ENCODE results near the gene DCDC2B.
"Not testable (repeated sequence)": the region's sequence is repeated elsewhere in the genome, so short reads cannot be mapped to it uniquely, and the experiment has no call there.

DCDC2B gene

DNA sequence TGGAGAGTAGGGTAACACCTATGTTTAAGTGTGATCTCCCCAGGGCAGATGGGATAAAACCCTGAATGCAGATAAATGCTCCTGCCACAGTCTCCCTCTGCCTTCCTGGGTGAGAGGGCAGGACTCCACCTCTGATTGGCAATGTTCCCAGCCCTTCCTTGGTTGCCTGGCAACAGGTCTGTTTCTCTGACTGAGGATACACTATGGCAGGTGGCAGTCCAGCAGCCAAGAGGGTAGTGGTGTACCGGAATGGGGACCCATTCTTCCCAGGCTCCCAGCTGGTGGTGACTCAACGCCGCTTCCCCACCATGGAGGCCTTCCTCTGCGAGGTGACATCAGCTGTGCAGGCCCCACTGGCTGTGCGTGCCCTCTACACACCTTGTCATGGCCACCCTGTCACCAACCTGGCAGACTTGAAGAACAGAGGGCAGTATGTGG lies at the start of gene DCDC2B:
TSS of gene DCDC2B (plus strand) at position 199 of the 438 bp plus-strand sequence. CDS start at position 204, 5 bp downstream.
- no peak for FAIRE-seq
- no peak for DNase-seq (ENCODE audit: extremely low spot score, insufficient read length, low read depth)

DNA sequence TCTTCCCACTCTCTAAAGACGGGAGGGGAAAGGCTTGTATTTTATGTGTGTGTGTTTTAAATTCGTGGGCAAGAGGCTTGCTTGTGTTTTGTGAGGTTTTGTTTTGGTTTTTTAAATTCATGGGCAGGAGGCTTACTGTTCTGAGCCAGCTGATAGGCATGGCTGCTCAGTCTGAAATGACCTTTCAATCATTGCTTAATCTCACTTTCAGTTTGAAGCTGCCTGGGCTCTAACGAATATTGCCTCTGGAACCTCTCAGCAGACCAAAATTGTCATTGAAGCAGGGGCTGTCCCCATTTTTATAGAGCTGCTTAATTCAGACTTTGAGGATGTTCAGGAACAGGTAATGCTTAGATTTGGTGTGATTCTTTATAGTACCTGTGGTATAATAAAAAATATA lies 49.7 kb upstream of the DCDC2B start:
- DNase-seq (ENCODE audit: extremely low spot score, insufficient read length, low read depth) (no peak), FAIRE-seq (peak; percentile 73)

DNA sequence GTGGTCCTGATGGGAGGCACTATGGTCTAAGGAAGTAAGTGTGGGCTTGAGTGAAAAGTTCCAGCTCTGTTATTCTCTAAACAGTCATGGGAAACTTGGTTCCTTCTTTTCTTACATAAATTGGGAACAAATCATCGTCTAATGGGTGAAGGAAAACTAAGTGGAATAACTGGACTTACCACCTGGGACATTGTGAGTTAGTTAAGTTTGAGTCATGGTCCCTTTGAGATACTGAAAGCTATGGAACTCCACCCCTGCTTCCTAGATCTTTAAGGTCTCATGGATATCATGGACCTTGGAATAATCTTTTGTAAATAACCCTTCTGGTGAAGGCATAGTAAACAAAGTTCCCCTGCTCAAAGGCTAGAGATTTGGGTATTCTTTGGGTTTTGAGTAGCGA lies 45.5 kb upstream of the DCDC2B start:
- FAIRE-seq (no peak), DNase-seq (ENCODE audit: extremely low spot score, insufficient read length, low read depth) (no peak)

DNA sequence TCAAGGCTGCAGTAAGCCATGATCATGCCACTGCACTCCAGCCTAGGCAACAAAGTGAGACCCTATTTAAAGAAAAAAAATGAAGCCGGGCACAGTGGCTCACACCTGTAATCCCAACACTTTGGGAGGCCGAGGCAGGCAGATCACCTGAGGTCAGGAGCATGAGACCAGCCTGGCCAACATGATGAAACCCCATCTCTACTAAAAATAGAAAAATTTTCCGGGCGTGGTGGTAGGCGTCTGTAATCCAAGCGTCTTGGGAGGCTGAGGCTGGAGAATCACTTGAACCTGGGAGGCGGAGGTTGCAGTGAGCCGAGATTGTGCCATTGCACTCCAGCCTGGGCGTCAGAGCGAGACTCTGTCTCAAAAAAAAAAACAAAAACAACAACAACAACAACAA lies 43.3 kb upstream of the DCDC2B start:
- FAIRE-seq; DNase-seq (ENCODE audit: extremely low spot score, insufficient read length, low read depth): not testable (repeated sequence)

DNA sequence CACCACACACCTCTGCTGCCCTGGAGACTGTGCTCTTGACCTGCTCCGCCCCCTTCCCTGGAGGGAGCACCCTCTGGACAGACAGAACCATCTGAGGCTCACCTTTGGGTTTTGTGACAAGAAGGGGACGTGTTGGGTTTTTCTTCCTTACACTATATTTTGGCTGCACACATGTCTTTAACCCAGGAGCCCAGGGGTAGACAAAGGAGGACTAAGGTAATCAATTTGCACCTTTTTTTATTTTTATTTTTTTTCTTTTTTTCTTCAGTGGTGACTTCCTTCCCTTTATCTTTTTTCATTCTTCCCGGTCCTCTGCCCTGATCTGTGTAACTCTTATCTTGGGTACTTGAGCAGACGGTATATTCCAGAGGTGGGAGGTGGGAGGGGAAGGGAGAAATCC lies 37.9 kb upstream of the DCDC2B start:
- FAIRE-seq = no peak
- no peak for DNase-seq (ENCODE audit: extremely low spot score, insufficient read length, low read depth)

DNA sequence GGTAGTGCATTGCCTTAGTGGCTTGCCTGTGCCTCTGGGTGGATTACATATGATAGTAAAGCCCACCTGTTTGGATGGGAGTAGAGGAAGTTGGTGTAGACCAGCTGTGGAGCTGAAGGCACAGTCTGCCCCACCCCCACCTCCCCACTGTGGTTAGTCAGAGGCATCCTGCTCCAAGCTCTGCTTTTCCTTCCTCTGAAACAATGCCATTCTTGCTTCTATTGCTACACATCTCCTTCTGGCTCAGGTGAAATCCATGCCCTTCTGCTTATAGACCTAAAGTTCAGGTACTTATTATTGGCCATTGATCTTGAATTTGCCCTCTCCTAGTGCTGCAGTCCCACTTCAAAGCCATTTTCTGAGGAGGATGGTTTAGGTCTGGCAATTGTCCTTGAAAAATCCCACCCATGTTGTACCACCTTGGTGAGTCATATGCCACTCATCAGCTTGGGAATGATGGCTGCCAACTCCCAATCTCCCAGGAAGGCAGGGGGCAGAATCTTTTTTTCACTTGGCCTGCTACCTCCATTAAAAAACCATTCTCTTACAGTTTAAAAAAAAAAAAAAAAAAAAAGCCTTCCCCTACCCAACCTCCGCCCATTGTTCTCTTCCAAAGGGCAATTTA lies 36.2 kb upstream of the DCDC2B start:
- FAIRE-seq = no peak
- no peak for DNase-seq (ENCODE audit: extremely low spot score, insufficient read length, low read depth)

DNA sequence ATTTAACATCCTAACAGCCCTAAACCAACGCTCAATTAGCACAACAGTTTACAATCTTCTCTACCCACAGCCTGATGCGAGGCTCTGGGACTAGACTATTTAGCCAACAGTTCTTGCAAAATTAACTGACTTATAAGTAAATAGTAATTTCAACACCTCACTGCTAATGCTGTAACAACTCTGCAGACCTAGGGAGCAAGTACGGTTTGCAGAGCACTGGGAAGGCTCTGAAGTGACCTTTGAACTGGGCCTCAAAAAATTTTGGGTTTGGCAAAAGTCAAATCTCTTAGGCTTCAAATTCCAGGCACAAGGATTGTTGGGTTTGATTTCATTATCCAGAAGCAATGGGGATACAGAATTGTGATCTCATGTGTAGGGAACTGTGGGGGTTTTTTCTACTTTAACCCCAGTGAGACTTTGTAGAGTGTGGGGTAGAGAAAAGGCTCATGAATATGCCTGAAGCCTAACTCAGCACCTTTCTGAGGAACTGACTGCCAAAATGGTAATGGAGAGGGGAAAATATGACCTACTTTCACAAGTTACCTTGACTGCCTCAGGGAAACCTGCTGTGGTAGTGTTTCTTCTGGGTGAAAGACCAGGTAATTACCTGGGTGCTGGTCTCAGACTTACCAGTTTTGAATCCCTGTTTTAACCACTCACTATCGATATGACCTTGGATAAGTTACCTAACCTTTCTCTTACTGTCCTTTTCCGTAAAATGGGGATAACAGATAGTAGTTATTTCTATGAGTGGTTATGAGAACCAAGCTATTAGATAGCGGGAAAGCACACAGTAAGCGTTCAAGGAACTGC lies 30.3 kb upstream of the DCDC2B start:
- no peak for FAIRE-seq

DNA sequence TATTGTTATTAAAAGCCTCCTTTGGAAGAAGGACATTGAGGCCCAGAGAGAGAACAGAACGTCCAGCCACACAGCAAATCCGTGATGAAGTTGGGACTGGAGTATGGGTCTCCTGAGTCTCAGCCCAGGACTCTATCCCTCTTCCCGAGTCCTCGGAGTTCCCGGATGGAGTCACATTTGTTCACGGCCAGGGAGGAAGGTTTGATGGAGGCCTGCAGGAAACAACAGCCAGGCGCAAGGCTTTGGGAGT lies 29.8 kb upstream of the DCDC2B start:
- DNase-seq (ENCODE audit: extremely low spot score, insufficient read length, low read depth) = no peak
- FAIRE-seq = no peak

More for the DNA sequence above, 30.3 kb upstream of the DCDC2B start:
- no peak for DNase-seq (ENCODE audit: extremely low spot score, insufficient read length, low read depth)

DNA sequence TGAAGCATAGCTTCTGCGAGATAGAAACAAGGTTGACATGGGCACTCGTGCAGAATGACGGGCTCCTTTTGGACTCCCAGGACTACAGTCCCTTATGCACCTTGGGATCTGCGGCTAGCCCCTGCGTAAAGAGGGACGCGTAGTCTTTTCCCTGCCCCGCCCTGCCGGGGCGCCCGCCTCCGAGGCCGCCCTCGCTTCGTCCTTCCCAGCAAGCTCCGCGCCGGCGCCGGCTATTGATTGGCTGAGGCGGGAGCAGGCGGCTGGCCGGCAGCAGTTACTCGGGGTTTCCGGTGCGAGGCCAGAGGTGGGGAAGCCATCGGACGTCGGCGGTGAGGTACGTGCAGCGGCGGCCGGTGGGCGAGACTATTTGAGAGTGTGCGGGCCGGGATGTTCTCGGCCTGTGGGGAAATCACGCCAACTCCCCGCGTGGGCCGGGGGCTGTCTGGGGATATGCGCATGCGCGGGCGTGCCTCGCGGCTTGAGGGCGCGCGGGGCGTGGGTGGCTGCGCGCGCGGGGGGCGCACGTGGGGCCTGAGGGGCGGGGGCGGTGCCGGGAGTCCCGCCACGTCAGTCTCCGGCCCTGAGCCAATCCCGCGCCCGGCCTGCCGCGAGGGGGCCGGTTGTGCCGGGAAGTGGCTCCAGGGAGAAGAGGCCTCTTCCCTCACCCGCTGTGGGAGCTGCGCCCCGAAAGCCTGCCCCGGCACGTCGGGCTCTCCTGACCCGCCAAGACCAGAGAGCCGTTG lies 29.3 kb upstream of the DCDC2B start, which contains the start of gene TXLNA:
TSS of gene TXLNA (plus strand) at position 233 of the 743 bp plus-strand sequence. CDS start 671 bp downstream, outside the sequence.
- FAIRE-seq = peak; percentile 92
- DNase-seq (ENCODE audit: extremely low spot score, insufficient read length, low read depth) = peak; percentile 96

DNA sequence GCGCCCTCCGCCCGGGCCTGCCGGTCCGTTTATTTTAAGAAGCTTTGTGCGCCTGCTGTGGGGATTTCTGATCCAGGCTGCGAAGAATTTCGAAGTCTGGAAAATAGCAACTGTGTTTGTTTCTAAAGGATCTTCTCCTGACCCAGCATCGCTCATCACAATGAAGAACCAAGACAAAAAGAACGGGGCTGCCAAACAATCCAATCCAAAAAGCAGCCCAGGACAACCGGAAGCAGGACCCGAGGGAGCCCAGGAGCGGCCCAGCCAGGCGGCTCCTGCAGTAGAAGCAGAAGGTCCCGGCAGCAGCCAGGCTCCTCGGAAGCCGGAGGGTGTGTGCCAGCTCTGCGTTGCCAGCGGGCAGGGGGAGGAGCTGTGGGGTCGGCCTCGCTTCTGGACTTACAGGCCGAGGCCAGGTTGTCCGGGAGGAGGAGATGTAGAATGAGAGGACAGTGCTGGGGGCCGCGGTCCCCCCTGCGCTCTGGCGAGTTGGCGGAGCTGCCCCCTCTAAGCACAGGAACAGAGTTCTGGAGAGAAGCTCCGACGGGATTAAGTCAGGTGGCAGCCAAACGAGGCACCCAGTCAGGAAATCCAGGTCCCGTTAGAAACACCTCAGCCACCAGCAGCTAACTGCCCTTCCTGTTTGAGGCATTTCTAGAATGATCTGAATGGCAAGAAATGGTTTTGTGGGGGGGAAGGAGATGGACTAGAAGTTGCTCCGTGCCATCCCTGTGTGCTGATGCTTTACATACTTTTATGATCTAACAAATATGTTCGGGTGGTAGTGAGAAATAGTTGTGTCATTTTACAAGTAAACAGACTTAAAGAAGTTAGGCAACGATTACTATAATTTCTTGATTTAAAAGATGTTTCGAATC lies 28.5 kb upstream of the DCDC2B start:
- DNase-seq (ENCODE audit: extremely low spot score, insufficient read length, low read depth) = no peak

DNA sequence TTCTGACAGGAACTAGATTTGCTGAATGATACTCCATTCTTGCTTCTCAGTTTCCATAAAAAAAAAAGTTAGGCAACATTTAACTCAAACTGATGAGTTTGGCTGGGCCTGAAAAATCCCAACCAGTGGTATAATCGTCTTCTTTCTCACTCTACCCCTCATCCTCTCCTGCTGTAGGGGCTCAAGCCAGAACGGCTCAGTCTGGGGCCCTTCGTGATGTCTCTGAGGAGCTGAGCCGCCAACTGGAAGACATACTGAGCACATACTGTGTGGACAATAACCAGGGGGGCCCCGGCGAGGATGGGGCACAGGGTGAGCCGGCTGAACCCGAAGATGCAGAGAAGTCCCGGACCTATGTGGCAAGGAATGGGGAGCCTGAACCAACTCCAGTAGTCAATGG lies 27.8 kb upstream of the DCDC2B start:
- FAIRE-seq = no peak

More for the DNA sequence above, 28.5 kb upstream of the DCDC2B start:
- FAIRE-seq = peak; percentile 31

DNA sequence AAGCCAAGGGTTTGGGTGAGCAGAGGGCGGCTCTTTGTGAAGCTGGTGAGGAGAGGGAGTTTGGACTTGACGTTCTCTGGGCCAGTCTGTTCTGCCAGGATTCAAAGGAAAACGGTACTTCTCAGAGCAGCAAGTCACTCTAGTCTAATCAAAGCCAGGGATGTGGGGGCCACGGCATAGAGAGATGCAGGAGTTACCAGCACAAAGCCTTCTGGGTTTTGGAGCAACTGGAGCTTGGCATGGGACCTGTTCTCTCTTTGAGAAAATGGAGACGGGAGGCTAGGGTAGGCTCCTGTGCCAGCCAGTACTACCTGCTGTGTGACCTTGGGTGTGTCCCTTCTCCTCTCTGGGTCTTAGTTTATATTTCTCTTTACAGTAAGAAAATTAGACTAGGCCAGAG lies 27.3 kb upstream of the DCDC2B start:
- DNase-seq (ENCODE audit: extremely low spot score, insufficient read length, low read depth) (no peak), FAIRE-seq (no peak)

More for the DNA sequence above, 27.8 kb upstream of the DCDC2B start:
- DNase-seq (ENCODE audit: extremely low spot score, insufficient read length, low read depth) = no peak

DNA sequence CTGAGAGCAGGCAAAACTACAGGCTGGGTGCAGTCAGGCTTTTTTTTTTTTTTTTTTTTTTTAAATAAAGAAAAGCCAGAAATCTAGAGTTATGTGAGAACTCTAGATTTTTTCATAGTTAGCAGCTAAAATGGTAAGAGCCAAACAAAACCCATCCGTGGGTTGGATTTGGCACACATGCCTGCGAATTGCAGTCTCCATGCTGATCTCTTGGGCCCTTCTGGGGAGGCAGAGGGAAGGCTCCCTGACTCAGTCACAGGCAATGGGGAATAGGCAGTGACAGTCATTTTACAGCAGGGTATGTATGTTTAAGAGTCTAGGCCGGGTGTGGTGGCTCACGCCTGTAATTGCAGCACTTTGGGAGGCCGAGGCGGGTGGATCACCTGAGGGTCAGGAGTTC lies 26.8 kb upstream of the DCDC2B start:
- FAIRE-seq (no peak), DNase-seq (ENCODE audit: extremely low spot score, insufficient read length, low read depth) (no peak)

DNA sequence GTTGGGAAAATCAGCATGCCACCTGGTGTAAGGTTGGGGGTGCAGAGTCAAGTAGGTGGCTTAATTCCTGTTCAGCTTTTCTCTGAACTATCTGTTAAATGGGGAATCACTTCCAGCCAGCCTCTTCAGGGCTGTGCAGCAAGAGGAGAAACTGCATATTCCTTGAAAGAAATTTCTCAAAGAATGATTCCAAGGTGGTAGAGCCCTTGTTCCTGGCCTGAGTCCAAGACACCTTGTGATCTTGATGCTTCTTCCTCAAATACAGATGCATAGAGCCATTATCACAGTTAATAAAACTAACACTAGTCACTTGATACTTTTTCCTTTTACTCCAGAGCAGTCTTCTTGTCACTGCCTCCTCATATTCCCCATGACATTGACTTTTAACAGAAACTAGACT lies 24.2 kb upstream of the DCDC2B start:
- DNase-seq (ENCODE audit: extremely low spot score, insufficient read length, low read depth) (no peak), FAIRE-seq (no peak)

DNA sequence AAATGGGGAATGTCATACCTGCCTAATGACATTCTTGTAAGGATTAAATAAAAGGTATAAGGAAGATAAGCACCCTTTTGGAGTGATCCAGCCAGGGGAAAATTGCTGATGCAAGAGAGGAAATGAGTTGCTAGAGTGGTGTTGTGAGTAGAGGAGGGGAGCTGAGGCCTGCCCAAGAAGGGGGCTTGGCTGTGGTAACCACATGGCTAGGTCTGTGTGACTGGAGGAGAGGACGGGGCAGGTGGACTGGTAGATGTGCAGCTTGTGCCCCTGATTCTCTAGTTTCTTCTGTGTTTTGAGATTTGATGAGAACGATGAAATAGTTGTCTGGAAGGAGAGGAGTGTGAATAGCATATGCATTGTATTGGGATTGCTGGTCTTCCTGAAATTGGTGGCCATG lies 22.8 kb upstream of the DCDC2B start:
- FAIRE-seq = no peak

DNA sequence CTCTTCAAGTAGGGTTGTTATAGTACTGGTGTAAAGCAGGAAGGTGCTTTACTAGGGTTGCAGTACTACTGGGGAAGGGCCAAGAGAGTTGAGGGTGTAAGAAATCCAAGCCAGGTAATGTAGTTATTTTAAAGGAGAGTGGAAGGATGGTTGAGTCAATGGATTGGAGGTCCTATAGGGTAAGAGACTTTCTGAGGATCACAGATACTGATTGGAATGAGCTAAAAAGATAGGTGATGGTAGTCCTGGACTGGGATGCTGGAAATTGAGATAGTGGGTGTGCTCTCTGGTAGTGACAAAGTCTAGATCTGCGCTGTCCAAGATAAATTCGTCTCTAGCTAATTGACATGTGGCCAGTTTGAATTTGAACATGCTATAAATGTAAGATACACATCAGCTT lies 22.4 kb upstream of the DCDC2B start:
- DNase-seq (ENCODE audit: extremely low spot score, insufficient read length, low read depth) (no peak), FAIRE-seq (no peak)

More for the DNA sequence above, 22.8 kb upstream of the DCDC2B start:
- DNase-seq (ENCODE audit: extremely low spot score, insufficient read length, low read depth) = no peak

DNA sequence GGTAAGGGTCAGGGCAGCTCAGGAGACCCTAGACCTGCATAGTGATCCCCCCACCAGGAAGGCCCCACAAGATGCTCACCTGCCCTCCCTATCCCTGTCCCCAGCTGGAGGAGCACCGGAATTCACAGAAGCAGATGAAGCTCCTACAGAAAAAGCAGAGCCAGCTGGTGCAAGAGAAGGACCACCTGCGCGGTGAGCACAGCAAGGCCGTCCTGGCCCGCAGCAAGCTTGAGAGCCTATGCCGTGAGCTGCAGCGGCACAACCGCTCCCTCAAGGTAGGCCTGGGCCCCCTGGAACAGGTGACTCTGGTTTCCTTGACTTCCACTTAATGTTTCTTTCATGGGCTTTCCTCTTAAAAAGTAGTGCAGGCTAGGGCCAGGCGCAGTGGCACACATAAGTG lies 21.0 kb upstream of the DCDC2B start:
- no peak for DNase-seq (ENCODE audit: extremely low spot score, insufficient read length, low read depth)
- FAIRE-seq = no peak

DNA sequence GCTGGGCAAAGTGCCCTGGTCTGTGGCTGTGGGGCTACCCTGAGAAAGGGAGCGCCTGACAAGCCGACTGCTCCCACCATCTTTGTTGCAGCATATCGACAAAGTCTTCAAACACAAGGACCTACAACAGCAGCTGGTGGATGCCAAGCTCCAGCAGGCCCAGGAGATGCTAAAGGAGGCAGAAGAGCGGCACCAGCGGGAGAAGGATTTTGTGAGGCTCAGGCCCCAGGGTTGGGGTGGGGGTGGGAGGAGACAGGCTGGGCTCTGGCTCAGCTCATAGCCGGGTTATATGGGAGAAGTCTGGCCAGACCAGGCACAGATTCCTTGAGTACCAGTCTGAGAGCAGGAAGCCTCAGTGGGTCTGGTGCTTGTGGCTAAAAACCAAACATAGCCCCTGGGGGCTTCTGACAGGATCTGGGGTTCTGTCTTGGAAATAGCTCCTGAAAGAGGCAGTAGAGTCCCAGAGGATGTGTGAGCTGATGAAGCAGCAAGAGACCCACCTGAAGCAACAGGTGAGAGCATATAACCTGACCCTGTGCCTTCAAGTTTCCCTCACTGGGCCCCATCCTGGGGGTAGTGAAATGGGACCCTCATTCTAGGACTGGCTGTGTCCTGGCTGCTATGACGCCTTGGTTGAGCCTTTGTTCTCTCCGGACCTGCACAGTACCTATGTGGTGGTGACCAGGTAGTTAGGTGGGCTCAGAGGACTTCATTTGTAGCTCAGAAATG lies 16.5 kb upstream of the DCDC2B start:
- FAIRE-seq = no peak
- no peak for DNase-seq (ENCODE audit: extremely low spot score, insufficient read length, low read depth)

DNA sequence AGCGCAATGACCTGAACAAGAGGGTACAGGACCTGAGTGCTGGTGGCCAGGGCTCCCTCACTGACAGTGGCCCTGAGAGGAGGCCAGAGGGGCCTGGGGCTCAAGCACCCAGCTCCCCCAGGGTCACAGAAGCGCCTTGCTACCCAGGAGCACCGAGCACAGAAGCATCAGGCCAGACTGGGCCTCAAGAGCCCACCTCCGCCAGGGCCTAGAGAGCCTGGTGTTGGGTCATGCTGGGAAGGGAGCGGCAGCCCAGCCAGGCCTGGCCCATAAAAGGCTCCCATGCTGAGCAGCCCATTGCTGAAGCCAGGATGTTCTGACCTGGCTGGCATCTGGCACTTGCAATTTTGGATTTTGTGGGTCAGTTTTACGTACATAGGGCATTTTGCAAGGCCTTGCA lies 13.9 kb upstream of the DCDC2B start:
- FAIRE-seq (no peak), DNase-seq (ENCODE audit: extremely low spot score, insufficient read length, low read depth) (no peak)

Data from GM18507 (cell line).